RWPE2 (cell line): Measurements from ENCODE around the gene DIP2C.

ENCODE experiments used
- ATAC-seq: fragments of 200-7000 bp; cut with Tn5 transposase; 3 replicates; pipeline ENCODE4 v1.9.1; 2021; ENCODE audit warnings: low read depth
- DNase-seq: peaks from one replicate; pipeline ENCODE4 v3.0.0-alpha.2; 2020; ENCODE audit warnings: low spot score
- H3K27ac ChIP-seq: fragments of 450-650 bp; 2 replicates; pipeline ENCODE4 v1.5.1; 2017; ENCODE audit warnings: mild to moderate bottlenecking; ENCODE audit not compliant: poor library complexity, severe bottlenecking
- H3K27me3 ChIP-seq: fragments of 250-450 bp; sonication (Bioruptor Pico); 2 replicates; pipeline ENCODE4 v1.5.1; 2021; ENCODE audit warnings: mild to moderate bottlenecking, moderate library complexity; ENCODE audit not compliant: insufficient read depth, poor library complexity, severe bottlenecking
- H3K36me3 ChIP-seq: fragments of 250-450 bp; sonication (Bioruptor Pico); 2 replicates; pipeline ENCODE4 v1.5.1; 2020; ENCODE audit warnings: low read depth, mild to moderate bottlenecking, moderate library complexity
- H3K4me1 ChIP-seq: fragments of 250-450 bp; sonication (Bioruptor Pico); 2 replicates; pipeline ENCODE4 v1.5.1; 2021; ENCODE audit warnings: mild to moderate bottlenecking, moderate library complexity; ENCODE audit not compliant: insufficient read depth, poor library complexity, severe bottlenecking
- H3K4me3 ChIP-seq: fragments of 250-450 bp; sonication (Bioruptor Pico); 2 replicates; pipeline ENCODE4 v1.5.1; 2021; ENCODE audit warnings: mild to moderate bottlenecking, moderate library complexity; ENCODE audit not compliant: severe bottlenecking
- H3K9me3 ChIP-seq: fragments of 250-450 bp; sonication (Bioruptor Pico); 2 replicates; pipeline ENCODE4 v1.5.1; 2021; ENCODE audit warnings: mild to moderate bottlenecking, moderate library complexity; ENCODE audit not compliant: severe bottlenecking
- TF ChIP-seq, protein P1 (sequence below): fragments of 450-650 bp; IDR thresholded peaks from one replicate; pipeline ENCODE4 v1.5.1; 2017; ENCODE audit warnings: mild to moderate bottlenecking, moderate library complexity; ENCODE audit not compliant: poor library complexity, severe bottlenecking

DIP2C gene

GRCh38 chr10:308101-308500, 381.4 kb downstream of the DIP2C start:
- H3K36me3 ChIP-seq = no peaks in the 10 kb centered on the region
- ATAC-seq (no peak), DNase-seq (no peak)
- TF ChIP-seq, protein P1, sequence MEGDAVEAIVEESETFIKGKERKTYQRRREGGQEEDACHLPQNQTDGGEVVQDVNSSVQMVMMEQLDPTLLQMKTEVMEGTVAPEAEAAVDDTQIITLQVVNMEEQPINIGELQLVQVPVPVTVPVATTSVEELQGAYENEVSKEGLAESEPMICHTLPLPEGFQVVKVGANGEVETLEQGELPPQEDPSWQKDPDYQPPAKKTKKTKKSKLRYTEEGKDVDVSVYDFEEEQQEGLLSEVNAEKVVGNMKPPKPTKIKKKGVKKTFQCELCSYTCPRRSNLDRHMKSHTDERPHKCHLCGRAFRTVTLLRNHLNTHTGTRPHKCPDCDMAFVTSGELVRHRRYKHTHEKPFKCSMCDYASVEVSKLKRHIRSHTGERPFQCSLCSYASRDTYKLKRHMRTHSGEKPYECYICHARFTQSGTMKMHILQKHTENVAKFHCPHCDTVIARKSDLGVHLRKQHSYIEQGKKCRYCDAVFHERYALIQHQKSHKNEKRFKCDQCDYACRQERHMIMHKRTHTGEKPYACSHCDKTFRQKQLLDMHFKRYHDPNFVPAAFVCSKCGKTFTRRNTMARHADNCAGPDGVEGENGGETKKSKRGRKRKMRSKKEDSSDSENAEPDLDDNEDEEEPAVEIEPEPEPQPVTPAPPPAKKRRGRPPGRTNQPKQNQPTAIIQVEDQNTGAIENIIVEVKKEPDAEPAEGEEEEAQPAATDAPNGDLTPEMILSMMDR = no peak
- no peaks in the 10 kb centered on the region for H3K9me3 ChIP-seq
- no peak overlapping the region for H3K4me3 ChIP-seq
- H3K27ac ChIP-seq = no peak overlapping the region
- no peaks in the 10 kb centered on the region for H3K4me1 ChIP-seq
- H3K27me3 ChIP-seq = no peaks in the 10 kb centered on the region

GRCh38 chr10:307659-308058, 381.8 kb downstream of the DIP2C start:
- Histone ChIP-seq H3K4me1 (no peaks in the 10 kb centered on the region), H3K9me3 (no peaks in the 10 kb centered on the region), H3K4me3 (no peak overlapping the region), H3K36me3 (no peaks in the 10 kb centered on the region), H3K27me3 (no peaks in the 10 kb centered on the region), H3K27ac (no peak overlapping the region)
- TF ChIP-seq, protein P1 = no peak
- ATAC-seq (no peak), DNase-seq (no peak)

DNA sequence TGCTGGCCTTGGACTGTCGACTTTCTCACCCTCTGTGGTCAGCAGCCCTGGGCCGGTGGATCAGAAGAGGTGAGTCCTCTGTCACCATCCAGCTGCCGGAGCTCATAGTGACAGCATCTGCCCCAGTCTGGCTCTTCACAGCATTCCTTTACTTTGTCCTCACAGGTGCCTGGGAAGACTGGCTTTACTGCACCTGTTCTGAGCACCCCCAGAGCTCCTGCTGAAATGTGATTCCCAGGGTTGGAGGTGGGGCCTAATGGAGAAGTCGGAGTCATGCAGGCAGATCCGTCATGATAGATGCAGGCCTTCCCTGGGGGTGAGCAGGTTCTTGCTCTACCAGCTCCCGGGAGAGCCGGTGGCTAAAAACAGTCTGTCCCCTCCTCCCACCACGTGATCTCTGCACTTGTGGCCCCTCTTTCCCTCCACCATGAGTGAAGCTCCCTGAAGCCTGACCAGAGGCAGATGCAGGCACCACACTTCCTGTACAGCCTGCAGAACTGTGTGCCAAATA, 382.7 kb downstream of the DIP2C start:
- Histone ChIP-seq H3K27ac (no peak overlapping the region), H3K36me3 (no peaks in the 10 kb centered on the region), H3K27me3 (no peaks in the 10 kb centered on the region), H3K4me1 (no peaks in the 10 kb centered on the region), H3K4me3 (no peak overlapping the region), H3K9me3 (no peaks in the 10 kb centered on the region)
- no peak for ATAC-seq
- TF ChIP-seq, protein P1 = no peak
- DNase-seq = no peak

DNA sequence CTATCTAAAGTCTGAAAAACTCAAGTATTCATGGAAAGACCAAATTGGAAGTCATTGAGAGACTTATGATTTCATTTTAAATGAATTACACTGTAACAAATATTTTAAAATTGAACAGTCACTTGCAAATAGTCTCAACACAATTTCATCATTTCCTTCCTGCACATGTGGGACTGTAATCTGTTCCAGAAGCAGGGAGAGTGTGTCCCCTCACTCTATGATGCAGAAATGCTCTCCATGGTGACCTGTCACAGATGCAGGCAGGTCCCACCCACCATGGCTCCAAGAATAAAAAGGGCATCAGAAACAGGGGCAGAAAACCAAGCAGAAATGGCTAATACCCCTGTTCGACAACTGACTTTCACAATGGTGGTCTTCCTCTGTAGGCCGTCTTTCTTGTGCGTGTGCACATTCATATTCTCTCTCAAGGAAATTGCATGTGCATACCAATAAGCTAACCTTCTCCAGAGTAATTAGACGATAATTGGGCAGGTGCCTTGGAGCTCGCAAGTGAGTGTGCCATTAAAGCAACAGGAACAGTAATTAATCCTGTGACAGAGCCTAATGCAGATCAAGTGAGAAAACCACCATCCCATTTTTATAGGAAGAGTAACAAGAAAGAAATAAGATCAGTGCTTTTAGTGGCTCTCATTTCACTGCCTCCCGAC, 383.3 kb downstream of the DIP2C start:
- ATAC-seq (no peak), DNase-seq (no peak)
- Histone ChIP-seq H3K36me3 (no peaks in the 10 kb centered on the region), H3K4me3 (no peak overlapping the region), H3K27me3 (no peaks in the 10 kb centered on the region), H3K9me3 (no peaks in the 10 kb centered on the region), H3K4me1 (no peaks in the 10 kb centered on the region), H3K27ac (no peak overlapping the region)
- TF ChIP-seq, protein P1 = no peak

DNA sequence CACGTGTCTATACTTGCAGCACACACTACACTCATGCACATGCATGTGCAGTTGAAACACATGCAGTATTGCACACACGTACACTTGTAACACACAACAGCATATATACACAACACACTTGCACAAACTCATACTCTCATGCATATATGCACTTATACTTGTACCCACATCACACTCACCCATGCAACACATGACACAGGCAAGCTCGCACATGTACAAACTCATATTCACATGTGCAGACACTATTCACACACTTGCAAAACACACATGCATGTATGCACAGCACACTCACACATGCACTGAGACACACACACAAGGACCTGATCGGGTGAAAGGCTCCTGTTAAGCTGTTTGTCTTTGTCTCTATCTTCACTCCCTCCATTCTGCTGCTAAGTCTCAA, 384.4 kb downstream of the DIP2C start:
- Histone ChIP-seq H3K9me3 (no peaks in the 10 kb centered on the region), H3K36me3 (no peaks in the 10 kb centered on the region), H3K4me1 (no peaks in the 10 kb centered on the region), H3K27me3 (no peaks in the 10 kb centered on the region), H3K4me3 (no peak overlapping the region), H3K27ac (no peak overlapping the region)
- DNase-seq = no peak
- TF ChIP-seq, protein P1 = no peak
- ATAC-seq = no peak
